Heart left ventricle (tissue), 13 donors: Measurements from ENCODE around the gene SULT2B1.

ENCODE experiments used
- CTCF ChIP-seq, 12 donors: fragments of 200-600 bp; sonication (generic) in 4 of 12; IDR thresholded peaks; one replicate each; pipeline versions ENCODE4 v1.5.0 to v1.8.0; 2018 to 2022; ENCODE audit warnings: antibody characterized with exemption in 12 of 12, mild to moderate bottlenecking in 5 of 12
- POLR2A ChIP-seq, 2 donors: fragments of 450-650 bp; IDR thresholded peaks; one replicate each; pipeline ENCODE4 v1.6.1; 2017; ENCODE audit warnings: antibody characterized with exemption in 2 of 2, mild to moderate bottlenecking in 2 of 2, moderate library complexity in 2 of 2
- donor health status: ischemic (EF 13 %, LVEDD 7.1; RV severe dilation, severe dysfunction).
- donor health status: DM: no; HTN: yes; CAD: no.
- donor health status: DM: no; HTN: no; CAD: no.
- donor health status: ischemic (EF 25% LVEDD 6.9; RV normal size, moderate dysfunction).
- donor health status: ischemic (EF 25% LVEDD 5.7; RV mildly dilated, moderate dysfunction).
- donor health status: ischemic (EF 35%, LVEDD 5.7; RV mildly dilated, moderate dysfunction).
- donor health status: nonischemic (EF 11% LVEDD 7.7; RV severe dilation, severe dysfunction).
- donor health status: DM: yes; HTN: yes; CAD: no.
- donor health status: PGD.
- donor health status: ischemic (EF 29% LVEDD 5.4; RV normal size, mild dysfunction).
- donor health status: nonischemic (EF 23%, LVEDD 6.1; RV moderate dilation, normal function).

- TF ChIP-seq CTCF (IDR thresholded peaks at IDR 0.05) (no peak), POLR2A (IDR thresholded peaks at IDR 0.05) (no peak)
Measured at GRCh38 chr19:48511321-48511731, 40.6 kb upstream of the SULT2B1 start.
